HEK293T (cell line): Measurements from ENCODE around the gene LUC7L.

Experiments
- BHLHE40 ChIP-seq: fragments of 450-650 bp; IDR thresholded peaks from 2 replicates; pipeline ENCODE4 v1.6.1; 2016; ENCODE audit warnings: mild to moderate bottlenecking, moderate library complexity, borderline replicate concordance
- FOXM1 ChIP-seq: fragments of 450-650 bp; IDR thresholded peaks from 2 replicates; pipeline ENCODE4 v1.6.1; 2017; ENCODE audit warnings: mild to moderate bottlenecking, borderline replicate concordance
- ZNF384 ChIP-seq: fragments of 450-650 bp; IDR thresholded peaks from 2 replicates; pipeline ENCODE4 v1.6.1; 2016

GRCh38 chr16:265711-266110 is 36.5 kb upstream of the LUC7L start:
- no peak for TF ChIP-seq FOXM1
- TF ChIP-seq BHLHE40, result no peak
- no peak for TF ChIP-seq ZNF384
